HuH-7.5 (cell line): ENCODE data around the gene NDST4.
"Not testable (repeated sequence)": the region's sequence is repeated elsewhere in the genome, so short reads cannot be mapped to it uniquely, and the experiment has no call there.

ENCODE experiments used
- DNase-seq: peaks from one replicate; pipeline ENCODE4 v3.0.0; 2011; ENCODE audit warnings: low spot score

NDST4 gene

GRCh38 chr4:115054836-115055235, 58.6 kb downstream of the NDST4 start:
- DNase-seq, result no peak

GRCh38 chr4:115053313-115053712, 60.1 kb downstream of the NDST4 start:
- no peak for DNase-seq

GRCh38 chr4:115042496-115042895, 70.9 kb downstream of the NDST4 start:
- no peak for DNase-seq

- no peak for DNase-seq
Observed at GRCh38 chr4:115030281-115030680, 83.1 kb downstream of the NDST4 start.

- DNase-seq, result no peak
Observed at GRCh38 chr4:115028682-115029410, 84.6 kb downstream of the NDST4 start.

GRCh38 chr4:114999880-115000279, 113.5 kb downstream of the NDST4 start:
- no peak for DNase-seq

- no peak for DNase-seq
Observed at GRCh38 chr4:114998316-114998715, 115.1 kb downstream of the NDST4 start.

- no peak for DNase-seq
Observed at GRCh38 chr4:114997576-114998247, 115.7 kb downstream of the NDST4 start.

GRCh38 chr4:114986133-114986532, 127.3 kb downstream of the NDST4 start:
- DNase-seq, result no peak

GRCh38 chr4:114980932-114981708, 132.3 kb downstream of the NDST4 start:
- no peak for DNase-seq

GRCh38 chr4:114980399-114980798, 133.0 kb downstream of the NDST4 start:
- DNase-seq, result not testable (repeated sequence)

- no peak for DNase-seq
Observed at GRCh38 chr4:114976901-114977300, 136.5 kb downstream of the NDST4 start.

- DNase-seq, result no peak
Observed at GRCh38 chr4:114964026-114964425, 149.4 kb downstream of the NDST4 start.

- no peak for DNase-seq
Observed at GRCh38 chr4:114945616-114946015, 167.8 kb downstream of the NDST4 start.

GRCh38 chr4:114941503-114941902, 171.9 kb downstream of the NDST4 start:
- no peak for DNase-seq

GRCh38 chr4:114927881-114928280, 185.5 kb downstream of the NDST4 start:
- DNase-seq, result no peak

- no peak for DNase-seq
Observed at GRCh38 chr4:114926583-114926982, 186.8 kb downstream of the NDST4 start.

GRCh38 chr4:114924311-114924710, 189.1 kb downstream of the NDST4 start:
- no peak for DNase-seq

GRCh38 chr4:114922592-114922933, 190.9 kb downstream of the NDST4 start:
- no peak for DNase-seq

GRCh38 chr4:114921790-114922591, 191.4 kb downstream of the NDST4 start:
- no peak for DNase-seq

GRCh38 chr4:114921191-114921590, 192.2 kb downstream of the NDST4 start:
- no peak for DNase-seq

GRCh38 chr4:114911111-114911510, 202.3 kb downstream of the NDST4 start:
- no peak for DNase-seq
